WTC11 (cell line): ENCODE results near the gene CFAP251.

Source experiments
- TCF7 ChIP-seq: sonication (generic); formaldehyde crosslinking; IDR thresholded peaks from 2 replicates; pipeline ENCODE4 v1.8.0; 2022; ENCODE audit warnings: mild to moderate bottlenecking, low read depth, missing genetic modification reagents, moderate library complexity
- ZNF232 ChIP-seq: sonication (generic); formaldehyde crosslinking; IDR thresholded peaks from 2 replicates; pipeline ENCODE4 v1.8.0; 2022; ENCODE audit warnings: mild to moderate bottlenecking, missing genetic modification reagents
- TF ChIP-seq, protein P1 (sequence below): sonication (generic); formaldehyde crosslinking; IDR thresholded peaks from 2 replicates; pipeline ENCODE4 v1.8.1; 2022; ENCODE audit warnings: mild to moderate bottlenecking, moderate library complexity, missing genetic modification reagents
- TF ChIP-seq, protein P2 (sequence below): sonication (generic); formaldehyde crosslinking; IDR thresholded peaks from 2 replicates; pipeline ENCODE4 v1.8.1; 2023; ENCODE audit warnings: mild to moderate bottlenecking, missing genetic modification reagents, moderate library complexity

DNA sequence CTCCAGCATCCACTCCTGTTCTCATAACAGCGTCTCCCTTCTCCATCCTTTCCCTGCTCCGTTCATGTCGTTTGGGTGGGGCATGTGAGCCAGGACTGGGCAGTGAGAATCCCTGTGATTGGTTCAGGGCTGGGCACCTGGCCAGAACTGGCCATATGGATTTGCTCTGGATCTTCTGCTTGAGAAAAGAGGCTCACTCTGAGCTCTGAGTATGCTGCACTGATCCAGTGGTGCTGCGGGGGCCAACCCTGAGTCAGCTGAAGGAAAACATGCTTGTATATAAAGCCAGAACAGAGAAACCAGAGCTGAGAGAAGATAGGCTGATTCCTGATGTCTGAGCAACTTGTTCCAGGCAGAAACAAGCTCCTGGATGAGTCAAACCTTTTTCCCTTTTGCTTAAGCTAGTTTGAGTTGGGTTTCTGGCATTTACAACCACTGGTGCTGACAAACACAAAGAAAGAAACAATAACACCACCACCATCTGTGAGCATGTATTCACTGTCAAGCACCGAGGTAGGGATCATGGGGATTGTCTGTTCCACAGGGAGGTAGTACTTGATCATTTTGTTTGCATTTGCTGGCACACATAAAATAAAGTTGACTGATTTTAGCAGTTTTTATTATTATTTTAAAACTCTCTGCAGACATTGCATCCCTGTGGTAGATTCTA is 45.7 kb upstream of the CFAP251 start:
- TF ChIP-seq, protein P1, sequence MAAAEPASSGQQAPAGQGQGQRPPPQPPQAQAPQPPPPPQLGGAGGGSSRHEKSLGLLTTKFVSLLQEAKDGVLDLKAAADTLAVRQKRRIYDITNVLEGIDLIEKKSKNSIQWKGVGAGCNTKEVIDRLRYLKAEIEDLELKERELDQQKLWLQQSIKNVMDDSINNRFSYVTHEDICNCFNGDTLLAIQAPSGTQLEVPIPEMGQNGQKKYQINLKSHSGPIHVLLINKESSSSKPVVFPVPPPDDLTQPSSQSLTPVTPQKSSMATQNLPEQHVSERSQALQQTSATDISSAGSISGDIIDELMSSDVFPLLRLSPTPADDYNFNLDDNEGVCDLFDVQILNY (CRISPR knock-in tag): no peak
- TF ChIP-seq, protein P2, sequence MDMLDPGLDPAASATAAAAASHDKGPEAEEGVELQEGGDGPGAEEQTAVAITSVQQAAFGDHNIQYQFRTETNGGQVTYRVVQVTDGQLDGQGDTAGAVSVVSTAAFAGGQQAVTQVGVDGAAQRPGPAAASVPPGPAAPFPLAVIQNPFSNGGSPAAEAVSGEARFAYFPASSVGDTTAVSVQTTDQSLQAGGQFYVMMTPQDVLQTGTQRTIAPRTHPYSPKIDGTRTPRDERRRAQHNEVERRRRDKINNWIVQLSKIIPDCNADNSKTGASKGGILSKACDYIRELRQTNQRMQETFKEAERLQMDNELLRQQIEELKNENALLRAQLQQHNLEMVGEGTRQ (CRISPR knock-in tag): no peak
- no peak for TF ChIP-seq TCF7 (CRISPR knock-in tag)
- no peak for TF ChIP-seq ZNF232 (CRISPR knock-in tag)
